Central memory CD8-positive, alpha-beta T cell (primary cell): Measurements from ENCODE around the gene MYRF.

ENCODE experiments used
- ATAC-seq: fragments of 150-1000 bp; cut with Tn5 transposase; replicated peaks from 2 replicates; pipeline ENCODE4 v1.10.0; 2022; ENCODE audit warnings: mild to moderate bottlenecking, moderate FRiP score, moderate number of reproducible peaks; ENCODE audit not compliant: poor library complexity, severe bottlenecking; ENCODE audit errors: extremely low read depth
- DNase-seq, 2 donors: peaks; one replicate each; pipeline ENCODE4 v3.0.0; 2021; ENCODE audit warnings: low spot score in 2 of 2
- H3K27ac Mint-ChIP-seq: one replicate; pipeline ENCODE4 v1.8.0; 2022; ENCODE audit warnings: low read depth, mild to moderate bottlenecking, moderate library complexity, mixed read lengths
- H3K27me3 Mint-ChIP-seq: one replicate; pipeline ENCODE4 v1.8.0; 2022; ENCODE audit warnings: mixed read lengths
- H3K36me3 Mint-ChIP-seq: one replicate; pipeline ENCODE4 v1.8.0; 2022; ENCODE audit warnings: mild to moderate bottlenecking, moderate library complexity, mixed read lengths; ENCODE audit not compliant: insufficient read depth
- H3K4me1 Mint-ChIP-seq: one replicate; pipeline ENCODE4 v1.8.0; 2022; ENCODE audit warnings: mixed read lengths
- H3K4me3 Mint-ChIP-seq: one replicate; pipeline ENCODE4 v1.8.0; 2022; ENCODE audit warnings: mild to moderate bottlenecking, moderate library complexity, mixed read lengths
- H3K9me3 Mint-ChIP-seq: one replicate; pipeline ENCODE4 v1.8.0; 2022; ENCODE audit warnings: mixed read lengths

MYRF gene

GRCh38 chr11:61752117-61752924 lies at the start of gene MYRF:
TSS of gene MYRF (plus strand) at chr11:61752636. CDS start at chr11:61752745, 109 bp downstream.
- peak; percentile 63 for ATAC-seq
- no peaks in the 10 kb centered on the region for H3K36me3 Mint-ChIP-seq
- H3K4me1 Mint-ChIP-seq, result peaks cover 22% of the 10 kb centered on the region
- no peaks in the 10 kb centered on the region for H3K9me3 Mint-ChIP-seq
- H3K4me3 Mint-ChIP-seq, result peak within 1 kb of the TSS; percentile 77
- H3K27ac Mint-ChIP-seq, result peak within 1 kb of the TSS; percentile 49
- H3K27me3 Mint-ChIP-seq, result peaks cover 51% of the 10 kb centered on the region
- peak in 1 of 2 donors; percentile 41 for DNase-seq

DNA sequence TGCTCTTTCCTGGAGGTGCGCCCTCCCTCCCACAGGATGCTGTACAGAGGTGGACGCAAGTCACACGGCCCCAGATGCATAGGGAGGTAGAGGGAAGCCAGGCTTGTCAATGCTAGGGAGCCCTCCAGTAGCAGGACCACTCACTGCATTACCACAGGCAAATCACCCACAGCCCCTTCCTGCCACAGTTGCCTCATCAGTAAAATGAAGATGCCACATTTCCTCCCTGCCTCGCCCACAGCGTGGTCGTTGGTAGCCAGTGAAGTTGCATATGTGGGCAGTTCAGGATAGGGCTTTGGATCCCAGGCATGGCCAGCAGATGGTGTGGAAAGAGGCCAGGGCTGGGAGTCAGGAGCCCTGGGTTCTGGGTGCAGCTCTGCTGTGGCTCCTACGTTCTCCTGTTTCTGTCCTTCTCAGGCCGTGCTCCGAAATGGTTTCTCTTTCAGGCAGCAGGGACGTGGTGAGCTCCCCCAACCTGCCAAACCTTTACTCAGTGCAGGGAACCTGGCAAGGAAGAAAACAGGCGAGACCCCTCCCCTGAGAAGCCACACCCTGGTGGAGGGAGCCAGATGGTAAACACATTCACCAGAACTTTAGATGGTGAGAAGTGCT lies 49.6 kb upstream of the MYRF start:
- no peaks in the 10 kb centered on the region for H3K36me3 Mint-ChIP-seq
- peak; percentile 32 for ATAC-seq
- no peaks in the 10 kb centered on the region for H3K27me3 Mint-ChIP-seq
- H3K4me3 Mint-ChIP-seq, result peak overlapping the region; percentile 42
- peaks cover 18% of the 10 kb centered on the region for H3K4me1 Mint-ChIP-seq
- peak overlapping the region; percentile 5 for H3K27ac Mint-ChIP-seq
- no peak for DNase-seq
- H3K9me3 Mint-ChIP-seq, result no peaks in the 10 kb centered on the region

DNA sequence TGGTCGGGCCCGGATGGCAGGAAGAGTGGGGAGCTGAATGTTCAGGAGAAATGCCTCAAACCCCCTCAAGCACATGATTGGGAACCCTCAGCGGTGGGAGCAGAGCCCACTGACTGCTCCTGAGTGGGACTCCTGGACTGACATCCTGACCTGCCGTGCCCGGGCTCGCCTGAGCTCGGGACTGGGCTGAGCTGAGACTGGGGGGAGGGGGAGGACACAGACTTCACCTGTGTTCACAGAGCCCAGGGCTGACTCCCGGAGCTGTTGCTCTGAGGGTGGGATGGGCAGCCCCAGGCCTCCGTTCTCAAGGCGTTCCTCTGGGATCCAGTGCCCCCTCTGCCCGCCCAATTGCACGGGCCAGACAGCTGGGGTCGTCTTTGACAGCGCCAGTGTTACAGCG lies 47.6 kb upstream of the MYRF start:
- Mint-ChIP-seq H3K9me3 (no peaks in the 10 kb centered on the region), H3K27me3 (no peaks in the 10 kb centered on the region), H3K27ac (no peak overlapping the region), H3K36me3 (no peaks in the 10 kb centered on the region), H3K4me3 (no peak overlapping the region), H3K4me1 (peaks cover 10% of the 10 kb centered on the region)
- ATAC-seq (no peak), DNase-seq (no peak)

DNA sequence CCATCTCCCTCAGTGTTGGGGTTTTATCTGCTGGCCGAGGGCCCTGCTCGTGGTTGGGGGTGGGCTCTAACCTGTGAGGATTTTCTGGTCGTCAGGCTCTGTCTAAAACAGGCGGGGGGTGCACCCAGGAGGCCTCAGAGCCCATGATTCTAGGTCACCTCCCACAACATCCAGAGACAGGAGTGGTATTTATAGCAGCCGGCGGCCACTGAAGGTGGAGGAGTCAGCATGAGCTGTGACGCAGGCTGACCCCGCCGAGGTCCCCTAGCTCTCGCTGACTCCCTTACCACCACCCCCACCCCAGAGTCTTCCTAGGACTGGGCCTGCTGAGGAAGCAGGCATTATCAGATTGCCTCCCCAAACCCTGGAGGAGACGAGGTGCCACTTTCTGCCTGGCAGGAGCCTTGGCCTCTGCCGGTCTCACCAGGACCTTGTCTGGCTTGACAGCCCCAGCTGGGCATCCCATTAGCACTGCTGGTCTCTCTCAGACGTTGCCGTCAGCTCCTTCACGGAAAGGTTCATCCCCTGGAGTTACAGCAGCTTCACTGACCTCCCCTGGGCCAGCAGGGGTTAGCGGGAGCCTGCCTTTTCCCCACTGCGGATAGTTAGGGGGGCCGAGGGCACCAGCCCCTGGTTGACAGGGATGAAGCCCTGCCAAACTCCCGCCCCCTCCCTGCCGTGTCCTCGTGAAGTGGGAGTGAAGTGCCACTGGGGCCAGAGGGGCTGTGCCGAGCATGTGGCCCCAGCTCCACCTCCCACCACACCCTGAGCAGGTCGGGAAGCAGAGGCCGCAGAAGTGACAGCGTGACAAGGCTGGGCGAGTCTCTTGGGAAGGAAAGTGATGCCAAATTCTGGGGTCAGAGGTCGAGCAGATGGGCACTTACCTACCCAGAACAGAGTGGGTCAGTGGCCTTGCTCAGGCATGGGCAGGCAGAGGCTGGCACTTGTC lies 45.7 kb upstream of the MYRF start:
- no peaks in the 10 kb centered on the region for H3K27me3 Mint-ChIP-seq
- H3K27ac Mint-ChIP-seq, result no peak overlapping the region
- no peaks in the 10 kb centered on the region for H3K9me3 Mint-ChIP-seq
- H3K36me3 Mint-ChIP-seq, result no peaks in the 10 kb centered on the region
- no peak overlapping the region for H3K4me3 Mint-ChIP-seq
- ATAC-seq (no peak), DNase-seq (no peak)
- H3K4me1 Mint-ChIP-seq, result peaks cover 10% of the 10 kb centered on the region

DNA sequence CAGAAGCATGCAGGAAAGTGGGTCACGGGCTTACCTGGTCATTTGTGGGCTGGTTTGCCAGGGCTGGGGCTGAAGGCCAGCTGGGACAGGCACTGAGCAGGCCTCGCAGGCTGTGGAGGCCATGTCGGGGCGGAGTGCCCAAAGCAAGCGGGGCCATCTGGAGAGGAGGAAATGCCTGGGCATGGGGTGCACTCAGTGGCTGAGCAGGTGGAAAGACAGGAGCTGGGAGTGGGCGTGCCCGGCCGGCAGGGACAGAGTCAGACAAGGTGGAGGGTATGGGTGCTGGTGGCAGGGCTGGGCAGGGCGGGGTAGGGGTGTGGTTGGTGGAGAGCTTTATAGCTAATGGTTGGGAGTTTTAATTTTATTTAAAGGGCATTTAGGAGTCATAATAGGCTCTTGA lies 44.9 kb upstream of the MYRF start:
- no peak for ATAC-seq
- H3K36me3 Mint-ChIP-seq, result no peaks in the 10 kb centered on the region

DNA sequence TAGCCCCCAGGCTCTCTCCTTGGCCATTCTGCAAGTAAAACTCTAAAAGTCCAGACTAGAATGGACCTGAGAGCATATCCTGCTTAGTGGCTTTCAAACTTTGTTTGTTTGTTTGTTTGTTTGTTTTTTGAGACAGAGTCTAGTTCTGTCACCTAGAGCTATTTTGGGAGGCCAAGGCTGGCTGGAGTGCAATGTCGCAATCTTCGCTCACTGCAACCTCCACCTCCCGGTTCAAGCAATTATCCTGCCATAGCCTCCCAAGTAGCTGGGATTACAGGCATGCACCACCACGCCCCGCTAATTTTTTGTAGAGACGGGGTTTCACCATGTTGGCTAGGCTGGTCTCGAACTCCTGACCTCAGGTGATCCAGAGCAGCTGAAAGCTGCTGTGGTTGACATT lies 43.3 kb upstream of the MYRF start:
- Mint-ChIP-seq H3K4me3 (no peak overlapping the region), H3K9me3 (no peaks in the 10 kb centered on the region), H3K27me3 (no peaks in the 10 kb centered on the region), H3K27ac (no peak overlapping the region), H3K36me3 (no peaks in the 10 kb centered on the region), H3K4me1 (no peaks in the 10 kb centered on the region)
- DNase-seq (no peak), ATAC-seq (no peak)

More for the DNA sequence above, 44.9 kb upstream of the MYRF start:
- Mint-ChIP-seq H3K27me3 (no peaks in the 10 kb centered on the region), H3K9me3 (no peaks in the 10 kb centered on the region), H3K4me3 (no peak overlapping the region), H3K4me1 (peaks cover 9% of the 10 kb centered on the region), H3K27ac (no peak overlapping the region)
- no peak for DNase-seq

DNA sequence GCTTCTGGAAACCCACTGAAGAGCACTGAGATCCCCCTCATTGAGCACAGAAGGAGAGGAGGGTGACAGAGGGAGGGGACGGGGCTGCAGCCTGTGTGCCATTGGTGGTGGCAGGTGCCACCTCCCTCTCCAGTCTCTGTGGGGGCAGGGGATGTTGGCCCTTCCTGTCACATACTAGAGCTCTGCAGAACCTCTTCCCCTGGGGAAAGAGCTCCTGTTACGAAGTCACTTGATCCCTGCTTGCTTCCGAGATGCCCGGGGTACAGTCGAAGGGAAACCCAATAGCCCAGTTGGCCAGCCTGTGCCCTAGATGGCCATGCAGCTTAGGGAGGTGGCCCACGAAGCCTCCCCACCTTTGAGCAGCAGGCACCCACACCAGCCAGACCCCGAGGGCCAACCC lies 42.9 kb upstream of the MYRF start:
- no peak overlapping the region for H3K4me3 Mint-ChIP-seq
- H3K27me3 Mint-ChIP-seq, result no peaks in the 10 kb centered on the region
- no peak for DNase-seq
- ATAC-seq, result no peak
- H3K27ac Mint-ChIP-seq, result no peak overlapping the region
- H3K36me3 Mint-ChIP-seq, result no peaks in the 10 kb centered on the region
- no peaks in the 10 kb centered on the region for H3K9me3 Mint-ChIP-seq
- H3K4me1 Mint-ChIP-seq, result no peaks in the 10 kb centered on the region

- no peaks in the 10 kb centered on the region for H3K27me3 Mint-ChIP-seq
- H3K4me3 Mint-ChIP-seq, result no peak overlapping the region
- H3K9me3 Mint-ChIP-seq, result no peaks in the 10 kb centered on the region
- ATAC-seq (no peak), DNase-seq (no peak)
- no peak overlapping the region for H3K27ac Mint-ChIP-seq
- no peaks in the 10 kb centered on the region for H3K36me3 Mint-ChIP-seq
- no peaks in the 10 kb centered on the region for H3K4me1 Mint-ChIP-seq
These were observed 42.4 kb upstream of the MYRF start for GRCh38 chr11:61710019-61710418.

DNA sequence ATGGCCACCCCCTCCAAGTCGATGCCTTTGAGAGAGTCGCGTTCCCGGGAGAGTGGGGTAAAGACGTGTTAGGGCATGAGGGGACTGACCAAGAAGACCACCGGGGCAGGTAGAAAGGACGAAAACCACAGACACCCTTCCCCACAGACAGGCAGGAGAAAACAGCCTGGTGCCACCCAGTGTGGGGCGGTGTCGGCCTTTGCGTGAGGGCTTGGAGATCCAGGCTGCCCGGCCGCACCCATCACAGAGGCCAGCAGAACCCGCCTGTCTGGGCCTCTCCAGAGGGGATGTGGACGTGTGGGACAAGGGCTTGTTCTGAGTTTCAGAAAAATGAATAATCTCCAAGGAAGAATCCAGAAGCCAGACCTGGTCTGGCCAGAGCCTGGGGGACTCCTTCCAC lies 41.4 kb upstream of the MYRF start:
- Mint-ChIP-seq H3K36me3 (no peaks in the 10 kb centered on the region), H3K9me3 (no peaks in the 10 kb centered on the region), H3K4me1 (no peaks in the 10 kb centered on the region), H3K27ac (no peak overlapping the region), H3K27me3 (no peaks in the 10 kb centered on the region), H3K4me3 (no peak overlapping the region)
- ATAC-seq (no peak), DNase-seq (no peak)

- H3K4me1 Mint-ChIP-seq, result no peaks in the 10 kb centered on the region
- H3K27ac Mint-ChIP-seq, result no peak overlapping the region
- DNase-seq (no peak), ATAC-seq (no peak)
- peaks cover 2% of the 10 kb centered on the region for H3K36me3 Mint-ChIP-seq
- no peaks in the 10 kb centered on the region for H3K27me3 Mint-ChIP-seq
- H3K4me3 Mint-ChIP-seq, result no peak overlapping the region
- no peaks in the 10 kb centered on the region for H3K9me3 Mint-ChIP-seq
These were observed 40.9 kb upstream of the MYRF start for GRCh38 chr11:61711498-61711897.

DNA sequence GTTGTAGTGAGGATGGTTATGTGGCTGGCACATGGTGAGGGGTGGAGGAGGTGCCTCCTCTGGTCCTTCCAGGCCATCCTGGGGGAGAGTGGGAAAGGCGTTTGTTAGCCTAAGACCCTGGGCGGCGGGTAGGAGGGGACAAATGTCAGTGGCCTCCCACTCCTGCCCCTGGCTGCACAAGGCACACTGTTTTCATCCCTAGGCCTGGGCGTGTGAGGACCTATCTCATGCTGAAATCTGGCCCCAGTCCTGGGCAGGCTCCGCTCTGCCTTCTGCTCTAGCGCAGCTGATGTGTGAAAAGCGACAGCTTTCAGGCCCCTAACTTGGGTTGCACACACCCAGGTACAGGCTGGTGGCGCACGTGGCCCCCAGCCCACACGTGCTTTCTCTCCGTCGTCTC lies 40.1 kb upstream of the MYRF start:
- no peak for DNase-seq
- peaks cover 2% of the 10 kb centered on the region for H3K36me3 Mint-ChIP-seq
- no peaks in the 10 kb centered on the region for H3K4me1 Mint-ChIP-seq
- no peaks in the 10 kb centered on the region for H3K27me3 Mint-ChIP-seq
- H3K27ac Mint-ChIP-seq, result no peak overlapping the region
- no peak overlapping the region for H3K4me3 Mint-ChIP-seq
- ATAC-seq, result no peak
- H3K9me3 Mint-ChIP-seq, result no peaks in the 10 kb centered on the region

- peaks cover 2% of the 10 kb centered on the region for H3K36me3 Mint-ChIP-seq
- no peaks in the 10 kb centered on the region for H3K9me3 Mint-ChIP-seq
- H3K4me3 Mint-ChIP-seq, result no peak overlapping the region
- DNase-seq, result no peak
- H3K4me1 Mint-ChIP-seq, result no peaks in the 10 kb centered on the region
- H3K27me3 Mint-ChIP-seq, result no peaks in the 10 kb centered on the region
- no peak for ATAC-seq
- no peak overlapping the region for H3K27ac Mint-ChIP-seq
These were observed 39.6 kb upstream of the MYRF start for GRCh38 chr11:61712846-61713245.
